Pancreas (tissue), 10 donors: ENCODE data around the gene DUSP7. TPM values are rescaled to one million over a fixed set of nuclear protein-coding genes. Genes with fewer than 3 reads are reported as not detected.

Experiments
- ATAC-seq, 4 donors: fragments of 200-7000 bp; cut with Tn5 transposase; one replicate each; pipeline versions ENCODE4 v1.8.0 to v1.9.1; 2020; ENCODE audit warnings: mild to moderate bottlenecking in 4 of 4, moderate library complexity in 4 of 4
- DNase-seq, 6 donors: peaks; one replicate each; pipeline ENCODE4 v3.0.0-alpha.2; 2020
- FAIRE-seq: peaks from 2 replicates; lab custom pipeline; 2012; peaks lifted over from hg19 to GRCh38; lab: Jason Lieb, UNC
- H3K27ac ChIP-seq, 4 donors: fragments of 200-600 bp; sonication (generic); 1 replicate in 3 of 4; 2 replicates in 1 of 4; pipeline versions ENCODE4 v1.5.0 to v1.8.0; 2020
- H3K27me3 ChIP-seq, 4 donors: fragments of 200-600 bp; one replicate each; pipeline ENCODE4 v1.8.0; 2021
- H3K36me3 ChIP-seq, 3 donors: fragments of 200-600 bp; sonication (generic) in 1 of 3; one replicate each; pipeline versions ENCODE4 v1.5.0 to v1.8.0; 2020 to 2021
- H3K4me1 ChIP-seq, 3 donors: fragments of 200-600 bp; one replicate each; pipeline ENCODE4 v1.8.0; 2021
- H3K4me3 ChIP-seq, 4 donors: fragments of 200-600 bp; sonication (generic) in 2 of 4; one replicate each; pipeline versions ENCODE4 v1.5.0 to v1.8.0; 2020 to 2021
- H3K9me3 ChIP-seq, 4 donors: fragments of 200-600 bp; one replicate each; pipeline ENCODE4 v1.8.0; 2021
- CTCF ChIP-seq, 4 donors: fragments of 200-600 bp; sonication (generic) in 3 of 4; IDR thresholded peaks; one replicate each; pipeline versions ENCODE4 v1.5.0 to v1.8.0; 2021; ENCODE audit warnings: antibody characterized with exemption in 4 of 4
- WGBS, 2 donors: extraction: QIAGEN DNeasy Blood & Tissue Kit; methylation state at CpG; one replicate each; pipeline ENCODE4 v1.1.7; 2013; 5-methylcytosine and 5-hydroxymethylcytosine counted together
- intact Hi-C, 3 donors: fragments of 100-400 bp; cut with DNase I; formaldehyde crosslinking; loops; one replicate each; pipeline versions ENCODE4 v1.11.1 to v1.14.2; 2022
- polyA plus RNA-seq, 2 donors: library from polyadenylated mRNA; stranded (reverse); fragments of 200-250 nt; gene quantifications; one replicate each; pipeline ENCODE4 v1.2.3, GENCODE V29; 2013
- total RNA-seq, 6 donors: library from RNA; stranded (reverse); fragmentation: NEBNext Ultra II Directional in 4 of 6; extraction: Animal tissue kit (Norgen Biotek cat#: 25700) in 4 of 6; gene quantifications; one replicate each; pipeline versions ENCODE4 v1.2.1 to v1.2.4, GENCODE V29; 2021 to 2023
- donor health status: healthy with polysubstance abuse.
- donor health status: DM: no; HTN: no; CAD: no; lungs with moderate emphysema.
- donor health status: DM: no; HTN: no; CAD: no.
- donor health status: control.
- donor health status: control.
- donor health status: Bipolar disorder and iron deficiency.
- donor health status: DM: yes; HTN: yes; CAD: no.
- donor health status: DM: no; HTN: no; CAD: no.
- donor health status: DM: no; HTN: no; CAD: no.
- donor health status: DM: yes; HTN: yes; CAD: no.

The DUSP7 gene
- total and polyA plus RNA-seq, 8 donors: 2.6 to 7.6 (median 4.6) TPM

GRCh38 chr3:52079958-52080357, 23.6 kb upstream of the DUSP7 start:
- Histone ChIP-seq H3K27me3 (no peaks in the 10 kb centered on the region), H3K4me3 (no peak overlapping the region), H3K36me3 (no peaks in the 10 kb centered on the region), H3K4me1 (no peaks in the 10 kb centered on the region), H3K9me3 (no peaks in the 10 kb centered on the region), H3K27ac (no peak overlapping the region)
- DNase-seq: peak in 1 of 6 donors; percentile 12
- FAIRE-seq: no peak
- 97% methylated on average over 5 of the region's 5 CpGs for WGBS, 2 donors
- no peak for TF ChIP-seq CTCF (IDR thresholded peaks at IDR 0.05)
- intact Hi-C loops: no loop called here
- no peak for ATAC-seq

GRCh38 chr3:52078781-52079560, 22.6 kb upstream of the DUSP7 start:
- FAIRE-seq (no peak), DNase-seq (peak in 2 of 6 donors; percentile 9 to 42), ATAC-seq (no peak)
- H3K27ac ChIP-seq: no peak overlapping the region
- no peaks in the 10 kb centered on the region for H3K36me3 ChIP-seq
- no peak overlapping the region for H3K4me3 ChIP-seq
- intact Hi-C loops: no loop called here
- H3K9me3 ChIP-seq: no peaks in the 10 kb centered on the region
- WGBS, 2 donors: 88 to 90% methylated on average over 19 of the region's 19 CpGs
- no peaks in the 10 kb centered on the region for H3K27me3 ChIP-seq
- no peaks in the 10 kb centered on the region for H3K4me1 ChIP-seq
- TF ChIP-seq CTCF (IDR thresholded peaks at IDR 0.05): no peak

- ATAC-seq (no peak), DNase-seq (no peak), FAIRE-seq (no peak)
- intact Hi-C loops: no loop called here
- no peaks in the 10 kb centered on the region for H3K36me3 ChIP-seq
- H3K27me3 ChIP-seq: no peaks in the 10 kb centered on the region
- H3K4me1 ChIP-seq: no peaks in the 10 kb centered on the region
- WGBS, 2 donors: 61 to 63% methylated on average over 3 of the region's 3 CpGs
- no peak overlapping the region for H3K4me3 ChIP-seq
- no peak overlapping the region for H3K27ac ChIP-seq
- no peaks in the 10 kb centered on the region for H3K9me3 ChIP-seq
- no peak for TF ChIP-seq CTCF (IDR thresholded peaks at IDR 0.05)
These were observed 21.6 kb upstream of the DUSP7 start for GRCh38 chr3:52077925-52078324.

GRCh38 chr3:52076896-52077780, 20.8 kb upstream of the DUSP7 start:
- intact Hi-C loops: no loop called here
- peak in 1 of 4 donors; percentile 21 for ATAC-seq
- H3K27me3 ChIP-seq: no peaks in the 10 kb centered on the region

More at GRCh38 chr3:52076896-52077780, 20.8 kb upstream of the DUSP7 start:
- no peak for TF ChIP-seq CTCF (IDR thresholded peaks at IDR 0.05)
- 70% methylated on average over 14 of the region's 14 CpGs for WGBS, 2 donors
- Histone ChIP-seq H3K4me1 (no peaks in the 10 kb centered on the region), H3K4me3 (no peak overlapping the region), H3K27ac (no peak overlapping the region), H3K36me3 (no peaks in the 10 kb centered on the region), H3K9me3 (no peaks in the 10 kb centered on the region)
- DNase-seq: no peak
- no peak for FAIRE-seq
